Activated CD4-positive, alpha-beta T cell treated with anti-CD3 and anti-CD28 coated beads for 4 hours (primary cell): ENCODE measurements around the gene SMARCAL1.
"Not testable (repeated sequence)": the region's sequence is repeated elsewhere in the genome, so short reads cannot be mapped to it uniquely, and the experiment has no call there.

Source experiments
- DNase-seq, 2 donors: peaks; one replicate each; pipeline ENCODE4 v3.0.0-alpha.2; 2020

The SMARCAL1 gene

GRCh38 chr2:216412022-216412999 lies at the start of gene SMARCAL1:
SMARCAL1 (plus strand) TSS chr2:216412484; CDS start chr2:216414705, 2,221 bp downstream.
- peak; percentile 97 to 99 for DNase-seq

DNA sequence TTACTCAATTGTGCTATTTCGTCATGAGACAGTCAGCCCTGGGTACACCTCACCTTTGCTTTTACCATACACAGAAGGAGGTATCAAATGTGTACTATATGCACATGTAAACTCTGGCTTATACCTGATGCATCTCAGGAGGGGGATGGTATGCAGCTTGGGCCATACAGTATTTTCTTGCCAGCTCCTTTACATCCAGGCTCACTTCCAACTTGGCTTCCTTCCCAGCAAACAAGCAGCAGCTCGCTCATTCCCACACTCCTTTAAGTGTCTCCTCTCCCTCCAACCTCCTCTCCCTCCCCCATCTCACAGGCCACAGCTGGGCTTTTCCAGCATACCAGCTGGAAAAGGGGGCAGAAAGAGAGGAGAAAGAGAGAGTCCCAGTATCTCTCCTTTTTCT lies 49.6 kb upstream of the SMARCAL1 start:
- DNase-seq = no peak

GRCh38 chr2:216363221-216363620 lies 49.1 kb upstream of the SMARCAL1 start:
- DNase-seq = no peak

- DNase-seq = no peak
These were observed 46.8 kb upstream of the SMARCAL1 start for GRCh38 chr2:216365518-216365917.

- DNase-seq = no peak
These were observed 45.4 kb upstream of the SMARCAL1 start for GRCh38 chr2:216366777-216367471.

DNA sequence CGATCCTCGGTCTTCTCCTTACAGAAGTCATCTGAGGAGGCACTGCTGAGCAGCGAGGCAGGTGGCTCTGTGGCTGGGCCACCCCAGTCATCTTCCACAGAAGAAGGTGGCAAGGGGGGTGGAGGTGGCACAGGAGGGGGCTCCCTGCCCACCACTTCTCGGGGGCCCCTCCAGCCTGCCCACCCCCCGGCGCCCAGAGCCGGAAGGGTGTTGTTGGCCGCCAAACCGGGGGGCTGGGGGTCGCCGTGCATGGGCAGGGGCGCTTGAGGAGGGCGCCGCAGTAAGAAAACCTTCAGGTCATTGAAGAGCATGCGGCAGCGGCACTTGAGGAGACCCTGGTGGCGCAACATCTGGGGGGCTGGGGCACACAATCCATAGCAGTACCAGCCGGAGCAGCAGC lies 42.5 kb upstream of the SMARCAL1 start:
- no peak for DNase-seq

DNA sequence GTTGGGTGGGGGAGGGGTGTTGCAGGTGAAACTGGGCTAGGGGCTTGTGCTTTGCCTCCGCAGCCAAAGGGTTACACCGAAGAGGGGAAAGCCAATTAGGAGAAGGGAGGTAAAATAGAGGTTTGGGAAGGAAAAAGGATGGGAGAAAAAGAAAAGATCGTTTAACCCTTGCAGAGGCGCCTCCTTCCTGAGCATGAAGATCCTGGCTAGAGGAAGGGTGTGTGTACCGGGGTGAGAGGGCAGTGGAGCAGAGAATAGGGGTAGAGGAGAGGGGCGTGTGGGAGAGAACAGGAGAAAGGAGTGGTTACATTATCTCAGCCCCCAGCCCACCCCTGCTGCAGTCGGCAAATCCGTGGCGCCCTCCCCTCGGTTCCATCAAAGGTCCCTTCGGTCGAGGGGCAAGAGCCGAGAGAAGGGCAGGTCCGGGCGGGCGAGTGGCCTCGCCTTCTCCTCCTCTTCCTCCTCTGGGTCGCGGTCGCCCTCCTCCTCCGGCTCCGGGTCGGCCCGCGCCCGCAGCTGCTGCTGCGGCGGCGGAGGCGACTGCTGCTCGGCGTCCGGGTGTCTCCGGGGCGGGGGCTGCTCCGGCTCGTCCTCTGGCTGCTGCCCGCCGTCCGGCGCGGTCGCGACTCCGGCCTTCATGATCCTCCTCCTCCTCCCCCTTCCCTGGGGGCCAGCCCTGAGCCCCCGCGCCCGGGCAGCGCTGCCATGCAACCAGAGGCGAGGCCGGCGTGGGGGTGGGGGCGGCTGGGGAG lies 41.1 kb upstream of the SMARCAL1 start:
- DNase-seq = no peak

DNA sequence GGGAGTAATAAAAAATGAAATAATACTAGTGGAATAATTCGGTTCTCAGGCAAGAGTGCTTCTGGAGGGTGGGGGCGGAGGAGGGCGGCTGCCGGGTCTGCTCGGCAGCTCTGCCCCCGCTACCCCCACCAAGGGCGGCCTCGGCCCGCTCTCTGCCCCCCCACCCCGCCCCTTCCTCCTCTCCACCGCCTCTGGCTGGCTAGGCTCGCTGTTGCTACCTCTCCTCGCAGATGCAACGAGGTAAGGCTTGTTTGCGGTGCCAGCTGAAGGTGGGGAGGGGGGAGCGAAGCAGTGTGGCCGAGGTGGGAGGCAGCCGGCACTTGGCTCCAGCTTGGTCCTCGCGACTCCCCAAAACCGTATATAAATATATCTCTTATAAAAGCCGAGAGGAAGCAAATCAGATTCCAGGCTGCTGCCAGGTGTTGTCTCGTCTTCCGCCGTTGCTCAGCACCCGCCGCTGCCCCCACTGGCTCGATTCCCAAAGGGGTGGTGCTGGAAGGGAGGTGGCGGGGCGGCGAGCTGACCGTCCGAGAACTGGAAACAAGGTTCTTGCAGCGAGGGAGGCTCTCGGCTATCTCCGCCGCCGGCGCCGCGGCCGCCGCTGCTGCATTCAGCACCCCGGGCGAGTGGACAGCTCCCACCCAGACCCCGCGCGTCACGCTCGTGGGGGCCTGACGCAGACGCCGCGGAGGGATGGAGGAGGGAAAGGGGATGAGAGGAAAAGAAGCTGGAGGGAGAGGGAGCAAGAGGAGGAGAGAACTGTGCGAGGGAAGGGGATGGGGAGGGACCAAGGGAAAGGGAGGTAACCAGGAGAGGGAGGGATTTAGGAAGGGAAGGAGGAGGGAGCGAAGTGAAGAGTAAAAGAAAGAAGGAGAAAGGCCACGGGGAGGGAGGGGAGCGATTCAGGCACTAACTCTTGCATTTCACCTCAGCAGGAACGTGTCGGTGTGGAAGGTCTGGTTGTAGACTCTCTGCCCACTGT lies 40.3 kb upstream of the SMARCAL1 start, which contains the start of gene MARCHF4:
Gene MARCHF4 (minus strand): TSS at position 763 of the 982 bp plus-strand sequence. CDS start 2,223 bp downstream, outside the sequence.
- peak; percentile 42 to 50 for DNase-seq

DNA sequence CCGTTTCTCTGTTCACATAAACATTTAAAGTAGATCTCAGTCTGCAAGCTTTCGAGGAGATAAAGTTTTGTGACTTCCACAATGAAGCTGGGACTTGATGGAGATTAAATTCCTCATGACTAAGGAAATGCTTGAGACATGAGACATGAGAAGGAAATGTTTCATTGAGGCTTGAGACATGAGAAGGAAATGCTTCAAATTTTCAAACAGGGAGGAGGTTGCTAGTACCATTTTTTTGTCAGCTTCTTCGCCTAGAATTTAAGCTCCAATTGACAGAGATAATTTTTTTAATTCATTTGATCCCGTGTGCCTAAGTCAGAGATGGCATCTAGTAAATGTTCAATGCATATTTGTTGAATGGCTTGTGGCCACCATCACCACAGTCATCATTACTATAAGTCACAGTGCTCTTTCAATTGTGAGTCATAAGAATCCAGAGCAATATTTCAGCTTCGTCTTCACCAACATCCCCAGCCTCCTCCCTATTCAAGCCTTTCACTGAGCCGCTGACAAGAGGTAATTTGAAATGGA lies 39.5 kb upstream of the SMARCAL1 start:
- DNase-seq = no peak

GRCh38 chr2:216373896-216374295 lies 38.4 kb upstream of the SMARCAL1 start:
- DNase-seq = no peak

DNA sequence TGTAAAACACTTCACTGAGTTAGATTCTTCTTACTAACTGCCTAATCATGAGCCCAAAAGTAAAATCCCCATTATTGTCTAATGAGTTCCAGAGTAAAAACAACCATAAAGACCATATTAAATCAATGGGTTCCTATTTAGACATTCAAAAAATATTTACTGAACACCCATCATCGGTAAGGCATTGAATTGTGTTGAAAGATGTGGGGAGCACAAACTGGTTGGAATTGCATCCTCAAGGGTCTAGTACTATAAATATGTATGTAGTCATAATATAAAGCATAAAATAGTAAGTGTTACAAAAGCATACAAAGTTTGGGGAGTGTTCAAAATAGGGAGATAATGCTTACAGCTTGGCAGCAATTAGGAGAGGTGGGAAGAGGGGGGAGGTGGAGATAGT lies 37.0 kb upstream of the SMARCAL1 start:
- DNase-seq = no peak

- no peak for DNase-seq
These were observed 32.3 kb upstream of the SMARCAL1 start for GRCh38 chr2:216379977-216380376.

DNA sequence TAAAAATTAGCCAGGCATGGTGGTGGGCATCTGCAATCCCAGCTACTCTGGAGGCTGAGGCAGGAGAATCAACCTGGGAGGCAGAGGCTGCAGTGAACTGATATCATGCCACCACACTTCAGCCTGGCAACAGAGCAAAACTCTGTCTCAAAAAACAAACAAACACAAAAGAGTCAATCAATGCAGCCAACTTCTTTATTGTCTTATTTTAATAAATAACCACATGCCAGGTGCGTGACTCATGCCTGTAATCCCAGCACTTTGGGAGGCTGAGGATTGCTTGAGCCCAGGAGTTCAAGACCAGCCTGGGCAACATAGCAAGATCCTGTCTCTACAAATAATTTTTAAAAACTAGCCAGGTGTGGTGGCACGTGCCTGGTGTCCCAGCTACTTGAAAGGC lies 27.9 kb upstream of the SMARCAL1 start:
- not testable (repeated sequence) for DNase-seq

DNA sequence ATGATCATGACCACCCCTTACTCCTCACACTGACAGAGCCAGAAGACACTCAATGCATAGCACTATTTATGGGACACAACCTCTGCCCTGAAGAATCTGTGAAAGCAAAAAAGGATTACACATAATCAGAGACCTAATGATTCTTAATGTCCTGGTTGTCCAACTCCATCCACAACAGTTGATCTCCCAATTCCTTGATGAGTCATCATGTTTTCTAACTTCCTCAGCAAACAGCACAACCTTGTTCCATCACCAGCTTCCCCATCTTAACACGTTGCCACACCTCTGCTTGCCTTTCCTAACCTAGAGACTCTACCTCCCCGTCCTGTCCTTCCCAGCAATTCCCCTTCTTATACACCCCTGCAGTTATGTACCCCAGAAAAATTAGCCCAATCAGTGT lies 26.8 kb upstream of the SMARCAL1 start:
- DNase-seq = no peak

DNA sequence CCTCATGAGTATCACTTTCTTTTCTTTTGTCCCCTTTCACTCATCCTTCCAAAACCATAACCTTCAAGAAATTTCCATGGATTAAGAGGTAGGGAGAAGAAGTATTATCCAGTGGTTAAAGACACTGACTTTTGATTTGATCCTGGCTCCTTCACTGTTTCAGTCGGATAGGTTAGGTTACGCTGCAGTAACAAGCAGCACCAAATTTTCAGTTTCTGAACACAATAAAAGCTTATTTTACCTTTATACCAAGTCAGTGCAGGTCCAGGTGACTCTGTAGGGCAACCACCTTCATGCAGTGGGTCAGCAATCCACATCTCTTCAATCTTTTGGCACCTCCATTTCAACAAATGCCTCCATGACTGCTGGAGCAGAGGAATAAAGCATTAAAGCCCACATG lies 25.0 kb upstream of the SMARCAL1 start:
- DNase-seq = no peak

DNA sequence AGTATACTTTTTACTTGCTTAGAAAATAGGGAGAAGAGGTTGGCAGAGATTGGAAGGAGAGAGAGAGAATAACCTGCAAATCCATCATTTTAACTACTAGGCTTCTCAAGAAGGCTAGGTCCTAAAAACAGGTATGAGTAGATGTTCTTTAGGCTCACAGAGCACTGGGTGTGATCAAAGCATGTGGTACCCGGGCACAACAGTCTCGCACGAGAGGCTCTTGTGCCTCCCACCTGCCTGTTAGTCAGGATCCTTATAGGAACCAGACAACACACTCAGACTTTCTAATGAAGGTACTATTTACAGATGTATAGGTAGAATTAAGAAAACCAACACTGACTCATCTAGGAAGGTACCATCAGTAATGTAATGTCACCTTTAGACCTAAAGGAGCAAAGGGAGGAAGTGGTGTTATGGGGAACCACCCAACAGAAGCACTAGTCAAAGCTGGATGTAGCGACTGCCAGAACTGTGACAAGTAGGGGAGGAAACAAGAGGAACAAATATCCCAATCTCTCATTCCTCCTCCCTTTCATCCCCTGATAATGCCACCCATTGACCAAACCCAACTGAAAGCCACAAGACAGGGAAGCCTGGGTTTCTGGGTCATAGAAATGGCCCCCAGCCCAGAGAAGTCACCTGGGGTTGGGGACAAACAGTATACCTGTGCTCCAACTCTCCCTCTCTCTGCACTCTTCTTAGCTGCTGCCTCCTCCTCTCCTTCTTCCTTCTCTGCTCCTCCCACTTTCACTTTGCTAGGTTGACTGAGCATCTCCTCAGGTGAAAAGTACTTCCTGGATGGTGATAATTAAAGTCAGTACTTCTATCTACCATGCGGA lies 24.0 kb upstream of the SMARCAL1 start:
- peak; percentile 14 to 16 for DNase-seq

DNA sequence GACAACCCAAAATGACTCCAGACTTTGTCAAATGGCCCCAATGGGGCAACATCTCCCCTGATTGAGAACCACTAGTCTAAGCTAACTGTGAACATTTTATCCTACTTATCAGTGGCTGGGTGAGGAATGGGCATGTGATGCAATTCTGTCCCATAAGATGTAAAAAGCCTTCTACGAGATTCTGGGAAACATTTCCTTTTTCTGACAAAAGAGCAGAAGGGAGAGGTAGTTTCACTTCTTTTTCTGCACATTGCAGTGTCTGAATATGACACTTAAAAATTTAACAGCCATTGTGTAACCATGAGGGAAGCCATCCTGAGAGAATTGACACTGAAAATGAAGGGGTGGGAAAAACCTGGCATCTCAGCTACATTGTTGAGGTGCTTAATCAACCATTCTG lies 22.7 kb upstream of the SMARCAL1 start:
- DNase-seq = no peak

- DNase-seq = no peak
These were observed 20.9 kb upstream of the SMARCAL1 start for GRCh38 chr2:216391401-216391800.

DNA sequence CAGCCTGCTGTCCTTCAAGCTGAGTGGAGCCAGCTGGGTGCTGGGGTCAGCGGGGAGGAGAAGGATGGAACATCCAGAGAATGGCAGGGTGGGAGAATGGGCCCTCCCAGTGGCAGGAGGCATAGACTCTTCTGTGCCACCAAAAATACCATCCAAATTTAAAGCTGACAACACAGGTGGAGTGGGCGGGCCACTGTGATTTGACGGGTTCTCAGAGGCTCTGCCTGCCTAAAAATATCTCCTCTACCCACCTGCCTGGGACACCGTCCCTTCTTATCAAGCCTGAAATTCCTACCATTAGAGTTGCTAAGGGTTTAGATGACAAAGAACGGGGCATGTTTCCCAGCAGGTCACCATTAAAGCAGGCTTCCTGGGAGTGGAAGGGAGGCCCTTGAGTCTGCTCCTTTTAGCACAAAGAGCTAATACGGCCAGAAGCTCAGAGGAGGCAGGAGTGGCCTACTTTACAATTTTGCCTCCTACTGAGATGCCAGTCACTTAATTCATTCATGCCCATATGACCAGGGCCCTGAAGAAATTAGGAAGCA lies 20.2 kb upstream of the SMARCAL1 start:
- no peak for DNase-seq
